ENCODE data around the gene GNE. TPM values are rescaled to one million over a fixed set of nuclear protein-coding genes. Genes with fewer than 3 reads are reported as not detected.
"Not testable (repeated sequence)": the region's sequence is repeated elsewhere in the genome, so short reads cannot be mapped to it uniquely, and the experiment has no call there.

Gene GNE
- total RNA-seq, 1 donor from 2014 or later = 18.4 TPM

- intact Hi-C loops (cut with micrococcal nuclease) = not testable (repeated sequence)
Observed at GRCh38 chr9:36273354-36273753, 15.1 kb upstream of the GNE start.

- intact Hi-C loops (cut with micrococcal nuclease) = no loop called here
Observed at GRCh38 chr9:36268007-36268427, 9.8 kb upstream of the GNE start.

GRCh38 chr9:36264896-36265295 is 6.6 kb upstream of the GNE start:
- intact Hi-C loops (cut with micrococcal nuclease) = no loop called here

DNA sequence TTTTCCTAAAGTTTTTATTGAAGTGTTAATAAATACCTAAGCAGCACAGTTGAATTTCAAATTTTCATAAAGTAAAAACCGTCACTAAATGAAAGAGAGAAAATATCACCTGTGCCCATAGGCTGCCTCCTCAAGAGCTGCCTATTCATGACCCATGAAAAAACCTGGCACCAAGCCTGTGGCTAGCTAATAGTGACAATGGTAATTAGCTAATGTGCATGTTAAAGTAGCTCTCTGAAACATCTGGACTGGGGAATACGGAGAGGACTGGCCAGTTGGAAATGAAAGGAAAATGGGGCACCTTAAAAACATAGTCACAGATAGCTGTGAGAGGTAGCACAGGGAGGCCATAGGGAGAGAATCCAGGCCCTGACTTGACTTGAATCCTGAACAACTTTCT is 5.4 kb upstream of the GNE start:
- intact Hi-C loops (cut with micrococcal nuclease) = no loop called here

- intact Hi-C loops (cut with micrococcal nuclease) = loop anchor here (1.0 to 5.0 kb wide), 4 partner anchors 69 to 314 kb away; partner anchors contain the start of gene CLTA
Observed at GRCh38 chr9:36258996-36259533, 817 bp upstream of the GNE start.

DNA sequence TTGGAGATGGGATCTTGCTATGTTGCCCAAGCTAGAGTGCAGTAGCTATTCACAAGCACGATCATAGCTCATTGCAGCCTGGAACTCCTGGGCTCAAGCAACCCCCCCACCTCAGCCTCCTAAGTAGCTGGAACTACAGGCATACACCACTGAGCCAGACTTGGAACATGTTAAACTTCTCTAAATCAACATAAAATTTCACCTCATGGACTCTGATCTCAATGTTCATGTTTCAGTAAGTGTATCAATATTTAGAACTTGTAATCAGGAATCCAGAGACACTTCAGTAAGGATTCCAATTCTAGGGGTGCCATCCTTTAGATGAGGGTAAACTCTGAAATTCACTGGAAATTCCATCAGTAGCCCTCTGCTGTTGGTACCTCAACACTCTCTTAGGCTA is 6.8 kb downstream of the GNE start:
- intact Hi-C loops (cut with micrococcal nuclease) = no loop called here

DNA sequence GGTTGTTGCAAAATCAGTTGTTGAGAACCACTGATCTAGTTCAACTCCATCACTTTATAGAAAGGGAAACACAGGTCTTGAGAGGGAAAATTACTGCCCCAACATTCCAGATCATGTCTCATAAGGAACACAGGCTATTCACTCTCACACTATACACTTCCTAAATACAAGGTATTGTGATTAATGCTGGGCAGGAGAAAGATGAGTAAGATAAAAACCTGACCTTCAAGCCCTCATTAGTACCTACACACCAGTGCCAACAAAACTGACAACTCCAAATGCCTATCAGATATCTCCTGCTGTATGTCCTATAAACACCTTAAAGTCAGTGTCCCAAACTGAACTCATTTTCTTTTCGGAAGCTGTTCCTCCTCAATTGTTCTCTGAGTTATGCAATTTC is 8.2 kb downstream of the GNE start:
- intact Hi-C loops (cut with micrococcal nuclease) = no loop called here

GRCh38 chr9:36249189-36249588 is 9.1 kb downstream of the GNE start:
- intact Hi-C loops (cut with micrococcal nuclease) = no loop called here

DNA sequence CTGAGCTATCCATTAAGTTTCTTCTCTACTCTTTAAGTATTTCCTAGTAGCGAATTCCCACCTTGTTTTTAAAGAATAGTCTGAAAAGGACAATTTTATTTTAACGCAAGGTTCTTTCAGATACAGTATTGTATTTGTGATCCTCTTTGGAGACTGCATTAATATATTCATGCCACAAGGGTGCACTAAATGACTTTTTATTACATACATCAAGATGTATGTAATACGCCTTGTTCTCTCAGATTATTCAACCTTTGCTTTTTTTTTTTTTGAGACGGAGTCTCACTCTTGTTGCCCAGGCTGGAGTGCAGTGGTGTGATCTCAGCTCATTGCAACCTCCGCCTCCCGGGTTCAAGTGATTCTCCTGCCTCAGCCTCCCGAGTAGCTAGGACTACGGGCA is 10.2 kb downstream of the GNE start:
- intact Hi-C loops (cut with micrococcal nuclease) = loop anchor here (1.0 kb wide), 1 partner anchor 81 kb away; no protein-coding TSS in a partner anchor

- intact Hi-C loops (cut with micrococcal nuclease) = no loop called here
Observed at GRCh38 chr9:36247356-36247755, 10.9 kb downstream of the GNE start.

DNA sequence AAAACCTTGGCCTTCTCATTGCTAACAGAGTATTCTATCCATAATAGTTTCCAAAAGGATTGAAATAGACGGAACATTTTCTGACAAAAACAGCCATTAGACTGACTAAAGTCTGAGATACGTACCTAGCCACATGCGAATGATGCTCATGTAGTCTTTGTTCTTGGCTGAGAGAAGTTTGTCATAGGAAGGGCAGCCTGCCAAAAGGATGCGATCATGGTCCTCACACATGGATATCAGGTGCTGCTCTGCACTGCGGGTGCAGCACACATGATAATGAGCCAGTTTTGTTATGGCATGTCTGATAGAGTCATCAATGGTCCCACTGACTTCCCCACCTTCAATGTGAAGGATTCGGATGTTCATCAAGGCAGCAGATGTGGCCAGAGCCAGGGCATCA is 12.3 kb downstream of the GNE start:
- intact Hi-C loops (cut with micrococcal nuclease) = no loop called here

DNA sequence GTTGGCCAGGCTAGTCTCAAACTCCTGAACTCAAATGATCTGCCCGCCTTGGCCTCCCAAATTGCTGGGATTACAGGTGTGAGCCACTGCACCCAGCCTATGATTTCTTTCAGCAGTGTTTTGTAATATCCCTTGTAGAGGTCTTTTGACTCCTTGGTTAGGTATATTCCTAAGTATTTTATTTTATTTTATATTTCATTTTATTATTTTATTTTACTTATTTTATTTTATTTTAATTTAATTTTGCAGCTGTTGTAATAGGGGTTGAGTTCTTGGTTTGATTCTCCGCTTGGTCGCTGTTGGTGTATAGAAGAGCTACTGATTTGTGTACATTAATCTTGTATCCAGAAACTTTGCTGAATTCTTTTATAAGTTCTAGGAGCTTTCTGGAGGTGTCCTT is 18.6 kb downstream of the GNE start:
- intact Hi-C loops (cut with micrococcal nuclease) = not testable (repeated sequence)

DNA sequence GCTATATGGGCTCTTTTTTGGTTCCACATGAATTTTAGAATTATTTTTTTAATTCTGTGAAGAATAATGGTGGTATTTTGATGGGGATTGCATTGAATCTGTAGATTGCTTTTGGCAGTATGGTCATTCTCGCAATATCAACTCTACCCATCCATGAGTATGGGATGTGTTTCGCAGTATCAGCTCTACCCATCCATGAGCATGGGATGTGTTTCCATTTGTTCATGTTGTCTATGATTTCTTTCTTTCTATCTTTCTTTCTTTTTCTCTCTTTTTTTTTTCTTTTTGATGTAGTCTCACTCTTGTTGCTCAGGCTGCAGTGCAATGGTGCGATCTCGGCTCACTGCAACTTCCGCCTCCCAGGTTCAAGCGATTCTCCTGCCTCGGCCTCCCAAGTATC is 19.0 kb downstream of the GNE start:
- intact Hi-C loops (cut with micrococcal nuclease) = not testable (repeated sequence)

GRCh38 chr9:36237230-36237629 is 21.0 kb downstream of the GNE start:
- intact Hi-C loops (cut with micrococcal nuclease) = no loop called here

GRCh38 chr9:36222449-36222848 is 35.8 kb downstream of the GNE start:
- intact Hi-C loops (cut with micrococcal nuclease) = no loop called here

- intact Hi-C loops (cut with micrococcal nuclease) = no loop called here
Observed at GRCh38 chr9:36221667-36222066, 36.6 kb downstream of the GNE start.

- intact Hi-C loops (cut with micrococcal nuclease) = no loop called here
Observed at GRCh38 chr9:36218411-36218901, 39.8 kb downstream of the GNE start.

- intact Hi-C loops (cut with micrococcal nuclease) = no loop called here
Observed at GRCh38 chr9:36218011-36218410, 40.2 kb downstream of the GNE start.

GRCh38 chr9:36217256-36217968 is 40.8 kb downstream of the GNE start:
- intact Hi-C loops (cut with micrococcal nuclease) = no loop called here

GRCh38 chr9:36214571-36214970 is 43.7 kb downstream of the GNE start:
- intact Hi-C loops (cut with micrococcal nuclease) = no loop called here

DNA sequence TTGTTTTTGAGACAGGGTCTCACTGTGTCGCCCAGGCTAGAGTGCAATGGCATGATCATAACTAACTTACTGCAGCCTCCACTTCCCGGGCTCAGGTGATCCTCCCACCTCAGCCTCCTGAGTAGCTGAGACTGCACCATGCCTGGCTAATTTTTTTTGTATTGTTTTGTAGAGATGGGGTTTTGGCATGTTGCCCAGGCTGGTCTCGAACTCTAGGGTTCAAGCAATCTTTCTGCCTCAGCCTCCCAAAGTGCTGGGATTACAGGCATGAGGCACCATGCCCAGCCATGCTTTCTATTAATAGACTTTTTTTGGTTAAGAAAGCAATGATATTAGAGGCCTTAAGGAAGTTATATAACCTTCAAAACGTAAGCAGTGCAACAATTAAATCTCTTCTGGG is 44.3 kb downstream of the GNE start:
- intact Hi-C loops (cut with micrococcal nuclease) = no loop called here

GRCh38 chr9:36213387-36213786 is 44.9 kb downstream of the GNE start:
- intact Hi-C loops (cut with micrococcal nuclease) = no loop called here

DNA sequence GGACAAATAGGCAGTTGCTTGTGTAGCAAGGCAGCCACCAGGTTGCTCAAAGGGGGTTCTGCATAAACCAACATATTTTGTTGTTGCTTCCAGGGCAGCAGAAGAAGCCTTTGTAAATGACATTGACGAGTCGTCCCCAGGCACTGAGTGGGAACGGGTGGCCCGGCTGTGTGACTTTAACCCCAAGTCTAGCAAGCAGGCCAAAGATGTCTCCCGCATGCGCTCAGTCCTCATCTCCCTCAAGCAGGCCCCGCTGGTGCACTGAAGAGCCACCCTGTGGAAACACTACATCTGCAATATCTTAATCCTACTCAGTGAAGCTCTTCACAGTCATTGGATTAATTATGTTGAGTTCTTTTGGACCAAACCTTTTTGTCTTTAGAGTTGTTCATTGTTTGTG is 46.7 kb downstream of the GNE start:
- intact Hi-C loops (cut with micrococcal nuclease) = no loop called here
